Transverse colon (tissue), 4 donors: ENCODE measurements around the gene EEF1AKMT2.

ENCODE experiments used
- POLR2A ChIP-seq: fragments of 450-650 bp; IDR thresholded peaks from one replicate; pipeline ENCODE4 v1.6.1; 2016; ENCODE audit warnings: antibody characterized with exemption, mild to moderate bottlenecking, moderate library complexity
- POLR2AphosphoS5 ChIP-seq, 3 donors: sonication (generic); formaldehyde crosslinking; IDR thresholded peaks; one replicate each; pipeline ENCODE4 v1.6.1; 2016; ENCODE audit warnings: antibody characterized with exemption in 3 of 3
- TF ChIP-seq, protein P1 (sequence below), 5 experiments: fragments of 200-600 bp in 3 of 5; fragments of 450-650 bp in 2 of 5; sonication (generic) in 3 of 5; IDR thresholded peaks; 1 replicate in 2 of 5; 2 replicates in 3 of 5; pipeline ENCODE4 v1.5.1; 2016 to 2017; ENCODE audit warnings: antibody characterized with exemption in 5 of 5, inconsistent platforms in 3 of 5, mild to moderate bottlenecking in 2 of 5, moderate library complexity in 1 of 5

DNA sequence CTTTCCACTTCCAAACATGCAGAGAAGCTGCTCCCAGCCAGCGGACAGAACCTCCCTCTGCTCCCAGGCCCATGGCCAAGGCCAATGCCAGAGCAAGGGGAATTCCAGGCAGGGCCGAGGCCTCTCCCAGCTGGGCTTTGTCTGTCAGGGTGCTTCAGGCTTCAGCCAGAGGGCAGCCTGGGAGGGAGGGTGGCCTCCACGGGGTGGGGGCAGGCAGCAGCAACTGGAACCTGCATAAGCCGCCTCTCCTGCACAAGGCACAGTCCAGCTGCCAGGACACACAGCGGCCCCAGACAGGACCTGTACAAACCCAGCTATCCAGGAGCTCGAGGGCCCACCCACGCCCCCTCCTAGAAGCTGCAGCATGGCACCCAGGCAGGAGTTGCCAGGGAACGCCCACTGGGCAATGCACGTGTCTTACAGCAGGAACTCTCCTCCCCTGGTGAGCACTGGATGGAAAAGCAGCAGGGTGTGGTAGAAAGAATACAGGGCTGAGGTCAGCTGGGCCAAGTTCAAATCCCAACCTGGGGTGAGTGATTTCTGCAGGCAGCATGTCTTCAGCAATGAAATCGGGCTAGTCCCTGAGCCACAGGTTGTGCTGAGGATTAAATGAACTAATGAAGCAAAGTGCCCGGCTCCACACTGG lies 55.1 kb downstream of the EEF1AKMT2 start:
- TF ChIP-seq, protein P1, sequence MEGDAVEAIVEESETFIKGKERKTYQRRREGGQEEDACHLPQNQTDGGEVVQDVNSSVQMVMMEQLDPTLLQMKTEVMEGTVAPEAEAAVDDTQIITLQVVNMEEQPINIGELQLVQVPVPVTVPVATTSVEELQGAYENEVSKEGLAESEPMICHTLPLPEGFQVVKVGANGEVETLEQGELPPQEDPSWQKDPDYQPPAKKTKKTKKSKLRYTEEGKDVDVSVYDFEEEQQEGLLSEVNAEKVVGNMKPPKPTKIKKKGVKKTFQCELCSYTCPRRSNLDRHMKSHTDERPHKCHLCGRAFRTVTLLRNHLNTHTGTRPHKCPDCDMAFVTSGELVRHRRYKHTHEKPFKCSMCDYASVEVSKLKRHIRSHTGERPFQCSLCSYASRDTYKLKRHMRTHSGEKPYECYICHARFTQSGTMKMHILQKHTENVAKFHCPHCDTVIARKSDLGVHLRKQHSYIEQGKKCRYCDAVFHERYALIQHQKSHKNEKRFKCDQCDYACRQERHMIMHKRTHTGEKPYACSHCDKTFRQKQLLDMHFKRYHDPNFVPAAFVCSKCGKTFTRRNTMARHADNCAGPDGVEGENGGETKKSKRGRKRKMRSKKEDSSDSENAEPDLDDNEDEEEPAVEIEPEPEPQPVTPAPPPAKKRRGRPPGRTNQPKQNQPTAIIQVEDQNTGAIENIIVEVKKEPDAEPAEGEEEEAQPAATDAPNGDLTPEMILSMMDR (IDR thresholded peaks at IDR 0.05), result peak in 1 of 5 experiments; percentile 29
- peak; percentile 68 to 82 (median 72) for TF ChIP-seq POLR2AphosphoS5 (IDR thresholded peaks at IDR 0.05)
- no peak for TF ChIP-seq POLR2A
